HUES64 (cell line): ENCODE results near the gene MISP.
"Not testable (repeated sequence)": the region's sequence is repeated elsewhere in the genome, so short reads cannot be mapped to it uniquely, and the experiment has no call there.

ENCODE experiments used
- H3K27ac ChIP-seq: 2 replicates; pipeline ENCODE4 v1.7.0; 2013; ENCODE audit warnings: low read depth, low read length, inconsistent platforms
- H3K27me3 ChIP-seq: 2 replicates; pipeline ENCODE4 v1.6.1; 2013; ENCODE audit warnings: mild to moderate bottlenecking, low read length; ENCODE audit not compliant: insufficient read depth
- H3K36me3 ChIP-seq: 2 replicates; pipeline ENCODE4 v1.6.1; 2013; ENCODE audit warnings: mild to moderate bottlenecking, low read length; ENCODE audit not compliant: insufficient read depth
- H3K4me1 ChIP-seq: 2 replicates; pipeline ENCODE4 v1.6.1; 2013; ENCODE audit warnings: mild to moderate bottlenecking, low read length, moderate library complexity; ENCODE audit not compliant: insufficient read depth
- H3K4me3 ChIP-seq: 2 replicates; pipeline ENCODE4 v1.5.1; 2013; ENCODE audit warnings: mild to moderate bottlenecking, low read length, moderate library complexity
- H3K9ac ChIP-seq: 2 replicates; pipeline ENCODE4 v1.6.1; 2013; ENCODE audit warnings: mild to moderate bottlenecking, low read depth, low read length
- H3K9me3 ChIP-seq: 2 replicates; pipeline ENCODE4 v1.6.1; 2013; ENCODE audit warnings: low read depth, low read length; ENCODE audit not compliant: insufficient read depth
- WGBS: fragments of 150-250, 120-280 bp; methylation state at CpG from one replicate; pipeline ENCODE4 v1.1.7; 2013; ENCODE audit warnings: missing lambda C conversion rate; 5-methylcytosine and 5-hydroxymethylcytosine counted together

MISP gene

GRCh38 chr19:739998-740715 lies 10.8 kb upstream of the MISP start:
- Histone ChIP-seq H3K4me3 (no peak overlapping the region), H3K4me1 (no peaks in the 10 kb centered on the region), H3K27ac (no peak overlapping the region), H3K27me3 (no peaks in the 10 kb centered on the region), H3K9ac (no peak overlapping the region), H3K9me3 (no peaks in the 10 kb centered on the region), H3K36me3 (no peaks in the 10 kb centered on the region)
- 88% methylated on average over 36 of the region's 36 CpGs for WGBS

GRCh38 chr19:740816-741505 lies 10.0 kb upstream of the MISP start:
- H3K4me1 ChIP-seq, H3K36me3 ChIP-seq, H3K27me3 ChIP-seq, H3K9ac ChIP-seq, H3K4me3 ChIP-seq, H3K27ac ChIP-seq, H3K9me3 ChIP-seq: not testable (repeated sequence)
- 85% methylated on average over 16 of the region's 16 CpGs for WGBS

GRCh38 chr19:741506-742131 lies 9.3 kb upstream of the MISP start:
- no peaks in the 10 kb centered on the region for H3K9me3 ChIP-seq
- H3K27ac ChIP-seq: no peak overlapping the region
- H3K36me3 ChIP-seq: no peaks in the 10 kb centered on the region
- no peaks in the 10 kb centered on the region for H3K4me1 ChIP-seq
- H3K9ac ChIP-seq: no peak overlapping the region
- WGBS: 71% methylated on average over 18 of the region's 19 CpGs
- H3K27me3 ChIP-seq: no peaks in the 10 kb centered on the region
- no peak overlapping the region for H3K4me3 ChIP-seq

- H3K27ac ChIP-seq: no peak overlapping the region
- WGBS: 92% methylated on average over 24 of the region's 24 CpGs
- H3K36me3 ChIP-seq: no peaks in the 10 kb centered on the region
- H3K9ac ChIP-seq: no peak overlapping the region
- no peak overlapping the region for H3K4me3 ChIP-seq
- H3K4me1 ChIP-seq: no peaks in the 10 kb centered on the region
- no peaks in the 10 kb centered on the region for H3K27me3 ChIP-seq
- H3K9me3 ChIP-seq: 0 out of 2 replicates have a peak, but pooled peaks cover 2% of the 10 kb centered on the region
Observed at GRCh38 chr19:742540-743075, 8.3 kb upstream of the MISP start.

- Histone ChIP-seq H3K27ac (no peak overlapping the region), H3K27me3 (no peaks in the 10 kb centered on the region), H3K36me3 (no peaks in the 10 kb centered on the region), H3K9ac (no peak overlapping the region), H3K4me3 (no peak overlapping the region), H3K4me1 (no peaks in the 10 kb centered on the region), H3K9me3 (0 out of 2 replicates have a peak, but pooled peaks cover 4% of the 10 kb centered on the region)
- WGBS: 80% methylated on average over 13 of the region's 13 CpGs
Observed at GRCh38 chr19:743168-743687, 7.7 kb upstream of the MISP start.

GRCh38 chr19:745138-745537 lies 5.8 kb upstream of the MISP start:
- H3K36me3 ChIP-seq, H3K4me1 ChIP-seq, H3K27me3 ChIP-seq, H3K27ac ChIP-seq, H3K9me3 ChIP-seq, H3K4me3 ChIP-seq, H3K9ac ChIP-seq: not testable (repeated sequence)
- WGBS: 89% methylated on average over 7 of the region's 7 CpGs

GRCh38 chr19:746208-746819 lies 4.6 kb upstream of the MISP start:
- Histone ChIP-seq H3K27me3 (no peaks in the 10 kb centered on the region), H3K4me3 (no peak overlapping the region), H3K36me3 (no peaks in the 10 kb centered on the region), H3K9me3 (0 out of 2 replicates have a peak, but pooled peaks cover 4% of the 10 kb centered on the region), H3K9ac (no peak overlapping the region), H3K4me1 (no peaks in the 10 kb centered on the region), H3K27ac (no peak overlapping the region)
- 94% methylated on average over 43 of the region's 43 CpGs for WGBS

- Histone ChIP-seq H3K4me3 (no peak overlapping the region), H3K9ac (no peak overlapping the region), H3K4me1 (no peaks in the 10 kb centered on the region), H3K27me3 (no peaks in the 10 kb centered on the region), H3K27ac (no peak overlapping the region), H3K9me3 (0 out of 2 replicates have a peak, but pooled peaks cover 4% of the 10 kb centered on the region), H3K36me3 (no peaks in the 10 kb centered on the region)
- WGBS: 97% methylated on average over 22 of the region's 22 CpGs
Observed at GRCh38 chr19:746956-747355, 4.0 kb upstream of the MISP start.

GRCh38 chr19:747432-748273 lies 3.3 kb upstream of the MISP start:
- H3K27me3 ChIP-seq: no peaks in the 10 kb centered on the region
- no peak overlapping the region for H3K9ac ChIP-seq
- no peaks in the 10 kb centered on the region for H3K4me1 ChIP-seq
- H3K4me3 ChIP-seq: no peak overlapping the region
- H3K9me3 ChIP-seq: 0 out of 2 replicates have a peak, but pooled peaks cover 4% of the 10 kb centered on the region
- no peaks in the 10 kb centered on the region for H3K36me3 ChIP-seq
- no peak overlapping the region for H3K27ac ChIP-seq
- 92% methylated on average over 28 of the region's 28 CpGs for WGBS

- H3K9ac ChIP-seq: no peak overlapping the region
- H3K36me3 ChIP-seq: no peaks in the 10 kb centered on the region
Observed at GRCh38 chr19:748274-748598, 2.7 kb upstream of the MISP start.

More at GRCh38 chr19:748274-748598, 2.7 kb upstream of the MISP start:
- H3K9me3 ChIP-seq: 0 out of 2 replicates have a peak, but pooled peaks cover 4% of the 10 kb centered on the region
- no peak overlapping the region for H3K4me3 ChIP-seq
- no peak overlapping the region for H3K27ac ChIP-seq
- WGBS: 84% methylated on average over 14 of the region's 14 CpGs
- no peaks in the 10 kb centered on the region for H3K27me3 ChIP-seq
- no peaks in the 10 kb centered on the region for H3K4me1 ChIP-seq
